Measurements from ENCODE around the gene CELF1.

GRCh38 chr11:47518212-47518964 lies 34.5 kb downstream of the CELF1 start:
- TF ChIP-seq CTCF (IDR thresholded peaks at IDR 0.05; ENCODE audit: low read length), result no peak
- no peak for TF ChIP-seq EZH2 (optimal IDR thresholded peaks at IDR 0.05; ENCODE audit: low read depth, low read length)

Data from MM.1S (cell line).